Measurements from ENCODE around the gene PRKCH. TPM values are rescaled to one million over a fixed set of nuclear protein-coding genes. Genes with fewer than 3 reads are reported as not detected.

Gene PRKCH
- total and polyA plus RNA-seq, 2 donors from 2014 or later, result 8.3 to 47.0 TPM

DNA sequence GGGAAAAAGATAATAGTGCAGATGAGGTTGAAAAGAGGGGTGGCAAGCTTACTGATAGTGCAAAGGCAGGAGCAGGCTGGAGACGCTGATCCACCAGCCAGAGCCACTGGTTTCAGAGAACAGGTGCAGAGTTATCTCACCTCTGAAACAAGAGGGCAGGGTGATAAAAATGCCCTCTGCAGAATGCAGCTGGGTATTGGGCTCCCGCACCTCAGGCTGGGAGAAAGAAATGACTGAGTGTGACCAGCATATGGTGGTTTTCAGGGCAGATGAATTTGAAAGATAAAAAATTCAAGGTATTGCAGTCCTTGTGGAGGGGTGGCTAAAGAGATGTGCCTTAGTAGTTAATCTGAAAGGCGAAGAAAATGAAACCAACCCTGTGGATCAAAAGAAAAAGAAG, 37.4 kb upstream of the PRKCH start:
- Histone ChIP-seq H3K27ac (ENCODE audit: low read depth in 2 of 2, low read length in 2 of 2) (no peak overlapping the region), H3K4me3 (ENCODE audit: low read length in 3 of 3) (no peak overlapping the region)
- no peak for DNase-seq

DNA sequence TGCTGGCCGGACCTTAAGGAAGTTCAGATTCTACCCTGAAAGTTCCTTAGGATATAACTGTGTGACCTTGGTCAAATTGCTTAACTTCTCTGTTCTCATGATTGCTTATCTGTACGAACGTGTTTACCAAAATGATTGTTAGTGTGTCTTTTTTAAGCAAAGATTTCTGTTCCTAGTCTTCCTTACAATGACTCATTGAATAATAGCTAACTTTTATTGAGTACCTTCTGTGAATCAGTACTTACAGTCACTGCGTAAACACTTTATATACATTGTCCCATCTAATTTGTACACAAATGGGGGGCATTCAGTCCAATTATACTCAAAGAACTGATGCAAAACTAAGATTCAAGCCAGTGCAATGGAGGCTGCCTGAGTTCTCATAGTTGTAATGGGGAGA, 36.0 kb upstream of the PRKCH start:
- H3K9ac ChIP-seq (ENCODE audit: low read length in 3 of 3), result no peak overlapping the region
- no peaks in the 10 kb centered on the region for H3K4me1 ChIP-seq (ENCODE audit: control insufficient read depth in 2 of 3, insufficient read depth in 2 of 3, low read depth in 1 of 3, low read length in 3 of 3)
- TF ChIP-seq, protein P1, sequence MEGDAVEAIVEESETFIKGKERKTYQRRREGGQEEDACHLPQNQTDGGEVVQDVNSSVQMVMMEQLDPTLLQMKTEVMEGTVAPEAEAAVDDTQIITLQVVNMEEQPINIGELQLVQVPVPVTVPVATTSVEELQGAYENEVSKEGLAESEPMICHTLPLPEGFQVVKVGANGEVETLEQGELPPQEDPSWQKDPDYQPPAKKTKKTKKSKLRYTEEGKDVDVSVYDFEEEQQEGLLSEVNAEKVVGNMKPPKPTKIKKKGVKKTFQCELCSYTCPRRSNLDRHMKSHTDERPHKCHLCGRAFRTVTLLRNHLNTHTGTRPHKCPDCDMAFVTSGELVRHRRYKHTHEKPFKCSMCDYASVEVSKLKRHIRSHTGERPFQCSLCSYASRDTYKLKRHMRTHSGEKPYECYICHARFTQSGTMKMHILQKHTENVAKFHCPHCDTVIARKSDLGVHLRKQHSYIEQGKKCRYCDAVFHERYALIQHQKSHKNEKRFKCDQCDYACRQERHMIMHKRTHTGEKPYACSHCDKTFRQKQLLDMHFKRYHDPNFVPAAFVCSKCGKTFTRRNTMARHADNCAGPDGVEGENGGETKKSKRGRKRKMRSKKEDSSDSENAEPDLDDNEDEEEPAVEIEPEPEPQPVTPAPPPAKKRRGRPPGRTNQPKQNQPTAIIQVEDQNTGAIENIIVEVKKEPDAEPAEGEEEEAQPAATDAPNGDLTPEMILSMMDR (IDR thresholded peaks at IDR 0.05; ENCODE audit: borderline replicate concordance, extremely low read depth, insufficient read depth), result no peak
- intact Hi-C loops (cut with DNase I), result no loop called here
- H3K27ac ChIP-seq (ENCODE audit: low read depth in 2 of 2, low read length in 2 of 2), result no peak overlapping the region
- H3K36me3 ChIP-seq (ENCODE audit: control insufficient read depth in 2 of 3, insufficient read depth in 3 of 3, low read length in 3 of 3), result no peaks in the 10 kb centered on the region
- DNase-seq (no peak), FAIRE-seq (no peak)
- H3K9me3 ChIP-seq (ENCODE audit: control insufficient read depth in 2 of 3, insufficient read depth in 1 of 3, low read length in 3 of 3), result no peaks in the 10 kb centered on the region
- peaks cover 2% of the 10 kb centered on the region for H3K27me3 ChIP-seq (ENCODE audit: control insufficient read depth, insufficient read depth, low read length)
- no peak overlapping the region for H3K4me3 ChIP-seq (ENCODE audit: low read length in 3 of 3)

More for the DNA sequence above, 37.4 kb upstream of the PRKCH start:
- H3K36me3 ChIP-seq (ENCODE audit: control insufficient read depth in 2 of 3, insufficient read depth in 3 of 3, low read length in 3 of 3), result no peaks in the 10 kb centered on the region
- intact Hi-C loops (cut with DNase I), result no loop called here
- no peaks in the 10 kb centered on the region for H3K9me3 ChIP-seq (ENCODE audit: control insufficient read depth in 2 of 3, insufficient read depth in 1 of 3, low read length in 3 of 3)
- H3K4me1 ChIP-seq (ENCODE audit: control insufficient read depth in 2 of 3, insufficient read depth in 2 of 3, low read depth in 1 of 3, low read length in 3 of 3), result no peaks in the 10 kb centered on the region
- no peak overlapping the region for H3K9ac ChIP-seq (ENCODE audit: low read length in 3 of 3)
- TF ChIP-seq, protein P1 (IDR thresholded peaks at IDR 0.05; ENCODE audit: borderline replicate concordance, extremely low read depth, insufficient read depth), result no peak
- FAIRE-seq, result no peak
- H3K27me3 ChIP-seq (ENCODE audit: control insufficient read depth, insufficient read depth, low read length), result peaks cover 7% of the 10 kb centered on the region

DNA sequence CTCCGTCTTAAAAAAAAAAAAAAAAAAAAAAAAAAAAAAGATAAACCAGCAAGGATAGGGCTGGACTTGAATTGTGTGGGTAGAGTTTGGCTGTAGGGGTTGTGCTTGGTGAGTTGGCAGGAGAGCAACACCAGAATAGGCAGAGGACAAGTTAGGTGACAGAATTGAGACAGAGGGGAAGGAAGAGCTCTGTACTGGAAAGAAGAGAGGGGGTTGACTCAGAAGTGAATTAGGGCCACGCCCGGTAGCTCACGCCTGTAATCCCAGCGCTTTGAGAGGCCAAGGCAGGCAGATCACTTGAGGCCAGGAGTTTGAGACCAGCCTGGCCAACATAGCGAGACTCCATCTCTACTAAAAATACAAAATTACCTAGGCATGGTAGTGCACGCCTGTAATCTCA, 34.2 kb upstream of the PRKCH start:
- Histone ChIP-seq H3K9me3 (ENCODE audit: control insufficient read depth in 2 of 3, insufficient read depth in 1 of 3, low read length in 3 of 3) (no peaks in the 10 kb centered on the region), H3K4me3 (ENCODE audit: low read length in 3 of 3) (no peak overlapping the region), H3K27me3 (ENCODE audit: control insufficient read depth, insufficient read depth, low read length) (no peaks in the 10 kb centered on the region), H3K27ac (ENCODE audit: low read depth in 2 of 2, low read length in 2 of 2) (no peak overlapping the region), H3K9ac (ENCODE audit: low read length in 3 of 3) (no peak overlapping the region), H3K36me3 (ENCODE audit: control insufficient read depth in 2 of 3, insufficient read depth in 3 of 3, low read length in 3 of 3) (no peaks in the 10 kb centered on the region), H3K4me1 (ENCODE audit: control insufficient read depth in 2 of 3, insufficient read depth in 2 of 3, low read depth in 1 of 3, low read length in 3 of 3) (no peaks in the 10 kb centered on the region)
- FAIRE-seq (no peak), DNase-seq (no peak)
- intact Hi-C loops (cut with DNase I), result no loop called here
- TF ChIP-seq, protein P1 (IDR thresholded peaks at IDR 0.05; ENCODE audit: borderline replicate concordance, extremely low read depth, insufficient read depth), result no peak

DNA sequence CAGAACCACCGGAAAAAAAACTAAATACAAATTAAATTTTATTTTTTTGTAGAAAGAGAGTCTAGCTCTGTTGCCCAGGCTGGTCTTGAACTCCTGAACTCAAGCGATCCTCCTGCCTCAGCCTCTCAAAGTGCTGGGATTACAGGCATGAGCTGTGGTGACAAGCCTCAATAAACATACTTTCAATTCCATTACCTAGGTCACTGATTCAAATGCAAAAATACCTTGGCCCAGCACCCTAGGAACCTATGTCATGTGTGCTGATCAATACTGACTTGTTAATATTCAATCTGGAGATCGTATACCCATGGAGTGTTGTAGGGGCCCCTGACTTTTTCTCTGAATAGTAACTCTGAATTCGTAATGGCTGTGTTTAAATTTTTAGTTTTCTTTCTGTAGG, 33.2 kb upstream of the PRKCH start:
- intact Hi-C loops (cut with DNase I), result no loop called here
- TF ChIP-seq, protein P1 (IDR thresholded peaks at IDR 0.05; ENCODE audit: borderline replicate concordance, extremely low read depth, insufficient read depth), result no peak
- no peak overlapping the region for H3K4me3 ChIP-seq (ENCODE audit: low read length in 3 of 3)
- no peaks in the 10 kb centered on the region for H3K4me1 ChIP-seq (ENCODE audit: control insufficient read depth in 2 of 3, insufficient read depth in 2 of 3, low read depth in 1 of 3, low read length in 3 of 3)
- H3K36me3 ChIP-seq (ENCODE audit: control insufficient read depth in 2 of 3, insufficient read depth in 3 of 3, low read length in 3 of 3), result no peaks in the 10 kb centered on the region
- FAIRE-seq (no peak), DNase-seq (no peak)
- H3K27me3 ChIP-seq (ENCODE audit: control insufficient read depth, insufficient read depth, low read length), result no peaks in the 10 kb centered on the region
- H3K27ac ChIP-seq (ENCODE audit: low read depth in 2 of 2, low read length in 2 of 2), result no peak overlapping the region
- no peaks in the 10 kb centered on the region for H3K9me3 ChIP-seq (ENCODE audit: control insufficient read depth in 2 of 3, insufficient read depth in 1 of 3, low read length in 3 of 3)
- no peak overlapping the region for H3K9ac ChIP-seq (ENCODE audit: low read length in 3 of 3)

Measured in kidney (tissue), 14 donors.